Stomach smooth muscle (tissue), 2 donors: Measurements from ENCODE around the gene TMEM176B.

ENCODE experiments used
- H3K27ac ChIP-seq: one replicate; pipeline ENCODE4 v1.7.0; 2013; ENCODE audit warnings: mild to moderate bottlenecking, low read length, inconsistent platforms
- H3K27me3 ChIP-seq, 2 donors: one replicate each; pipeline ENCODE4 v1.7.0; 2013; ENCODE audit warnings: low read length in 2 of 2; ENCODE audit not compliant: insufficient read depth in 2 of 2, control insufficient read depth in 1 of 2
- H3K36me3 ChIP-seq, 2 donors: one replicate each; pipeline ENCODE4 v1.7.0; 2013; ENCODE audit warnings: low read length in 2 of 2; ENCODE audit not compliant: control insufficient read depth in 2 of 2, insufficient read depth in 2 of 2
- H3K4me1 ChIP-seq: one replicate; pipeline ENCODE4 v1.7.0; 2013; ENCODE audit warnings: low read length; ENCODE audit not compliant: control insufficient read depth, insufficient read depth
- H3K4me3 ChIP-seq, 2 donors: one replicate each; pipeline ENCODE4 v1.7.0; 2013; ENCODE audit warnings: low read length in 2 of 2
- H3K9ac ChIP-seq, 2 donors: one replicate each; pipeline ENCODE4 v1.7.0; 2013; ENCODE audit warnings: low read length in 2 of 2, mild to moderate bottlenecking in 1 of 2
- H3K9me3 ChIP-seq, 2 donors: one replicate each; pipeline ENCODE4 v1.7.0; 2013; ENCODE audit warnings: low read length in 2 of 2; ENCODE audit not compliant: control insufficient read depth in 2 of 2
- donor health status: healthy.
- donor health status: Pancreatic carcinoma.

TMEM176B gene

DNA sequence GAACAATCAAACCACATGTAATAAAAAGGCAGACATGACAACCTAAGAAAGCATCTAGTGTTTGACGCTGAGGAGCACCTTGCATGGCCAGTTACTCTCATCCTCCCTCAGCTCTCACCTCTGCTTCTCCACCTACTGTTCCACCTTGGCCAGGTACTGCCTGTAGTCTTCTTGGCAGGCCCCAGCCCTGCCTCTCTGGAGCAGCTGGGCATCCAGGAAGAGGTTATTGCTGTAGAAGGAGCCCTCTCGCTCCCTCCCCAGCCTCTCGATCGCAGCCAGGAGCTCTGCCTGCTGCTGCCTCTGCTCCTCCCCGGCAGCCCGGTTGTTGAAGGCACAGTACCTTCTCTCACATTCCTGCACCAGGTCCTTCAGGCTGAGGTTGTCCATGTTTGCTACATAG is 53.2 kb downstream of the TMEM176B start:
- Histone ChIP-seq H3K9ac (no peak overlapping the region), H3K4me1 (peaks cover 17% of the 10 kb centered on the region), H3K4me3 (no peak overlapping the region), H3K27ac (no peak overlapping the region), H3K9me3 (no peaks in the 10 kb centered on the region), H3K27me3 (no peaks in the 10 kb centered on the region), H3K36me3 (no peaks in the 10 kb centered on the region)

DNA sequence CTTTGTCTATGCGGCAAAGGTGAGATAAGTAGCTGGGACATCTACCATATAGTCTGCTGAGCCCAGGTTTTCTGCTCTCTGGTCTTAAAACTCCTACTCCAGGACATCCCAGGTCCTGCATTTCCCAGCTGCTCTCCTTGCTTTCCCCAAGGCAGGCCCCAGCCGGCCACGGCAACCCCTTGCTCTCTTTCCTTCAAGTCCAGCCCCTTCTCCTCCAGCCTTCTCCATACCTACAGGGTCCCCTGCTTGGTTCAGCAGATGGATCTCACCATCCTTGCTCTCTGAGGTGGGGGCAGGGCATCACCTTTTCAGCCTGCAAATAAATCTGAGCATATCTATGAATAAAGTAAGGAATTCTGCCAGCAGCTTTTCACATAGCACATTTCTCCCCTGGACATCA is 54.3 kb downstream of the TMEM176B start:
- H3K4me3 ChIP-seq: no peak overlapping the region
- H3K27ac ChIP-seq: no peak overlapping the region
- no peak overlapping the region for H3K9ac ChIP-seq
- H3K27me3 ChIP-seq: no peaks in the 10 kb centered on the region
- H3K36me3 ChIP-seq: no peaks in the 10 kb centered on the region
- H3K9me3 ChIP-seq: no peaks in the 10 kb centered on the region
- H3K4me1 ChIP-seq: peaks cover 17% of the 10 kb centered on the region

DNA sequence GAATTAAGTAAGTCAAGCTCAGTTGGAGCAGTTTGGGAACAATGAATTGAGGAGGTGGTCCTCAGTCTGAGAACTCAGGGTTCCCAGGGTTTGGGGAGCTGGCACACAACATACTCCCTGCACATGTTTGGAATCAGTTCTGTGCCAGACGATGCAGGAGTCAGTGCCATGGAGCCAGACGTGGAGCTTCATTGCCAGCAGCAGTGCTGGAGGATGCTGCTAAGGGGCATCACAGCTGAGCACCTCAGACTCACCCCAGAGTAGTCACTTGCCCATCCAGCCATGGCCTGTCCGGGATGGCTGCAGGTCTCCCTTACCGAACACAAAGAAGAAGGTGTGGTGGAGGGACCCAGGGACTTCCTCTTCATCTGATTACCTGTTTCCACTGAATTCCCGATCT is 55.1 kb downstream of the TMEM176B start:
- Histone ChIP-seq H3K4me3 (no peak overlapping the region), H3K36me3 (no peaks in the 10 kb centered on the region), H3K9ac (no peak overlapping the region), H3K9me3 (no peaks in the 10 kb centered on the region), H3K27me3 (no peaks in the 10 kb centered on the region), H3K4me1 (peaks cover 17% of the 10 kb centered on the region), H3K27ac (no peak overlapping the region)

DNA sequence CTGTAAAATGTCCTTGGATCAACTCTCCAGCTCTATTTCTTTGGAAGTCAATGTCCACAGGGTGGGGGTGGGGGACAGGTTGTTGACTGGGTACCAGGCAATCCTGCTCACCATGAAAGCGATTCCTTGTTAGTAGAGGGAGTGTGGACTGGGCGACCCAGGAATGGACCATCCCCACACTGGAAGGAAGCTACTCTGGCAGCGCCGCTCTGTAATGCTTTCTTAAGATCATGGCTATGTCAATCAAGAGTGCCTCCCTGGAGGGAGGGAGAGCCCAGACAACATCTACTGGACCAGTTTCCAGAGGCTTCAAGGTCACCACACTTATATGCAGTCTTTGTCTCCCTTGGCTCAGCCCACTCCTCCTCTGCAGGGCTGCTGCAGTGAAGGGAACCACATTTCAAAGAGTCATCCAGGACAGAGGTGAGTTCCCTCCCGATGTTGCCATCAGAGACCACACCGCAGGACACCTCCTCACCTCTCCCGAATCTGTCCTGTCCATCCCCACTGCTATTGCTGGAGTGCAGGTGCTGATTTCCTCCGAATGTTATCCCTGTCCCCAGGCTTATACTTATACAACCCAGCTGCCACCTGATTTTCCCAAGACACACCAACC is 56.0 kb downstream of the TMEM176B start:
- Histone ChIP-seq H3K9me3 (no peaks in the 10 kb centered on the region), H3K4me1 (peaks cover 17% of the 10 kb centered on the region), H3K27ac (no peak overlapping the region), H3K27me3 (no peaks in the 10 kb centered on the region), H3K36me3 (no peaks in the 10 kb centered on the region), H3K4me3 (no peak overlapping the region), H3K9ac (no peak overlapping the region)

DNA sequence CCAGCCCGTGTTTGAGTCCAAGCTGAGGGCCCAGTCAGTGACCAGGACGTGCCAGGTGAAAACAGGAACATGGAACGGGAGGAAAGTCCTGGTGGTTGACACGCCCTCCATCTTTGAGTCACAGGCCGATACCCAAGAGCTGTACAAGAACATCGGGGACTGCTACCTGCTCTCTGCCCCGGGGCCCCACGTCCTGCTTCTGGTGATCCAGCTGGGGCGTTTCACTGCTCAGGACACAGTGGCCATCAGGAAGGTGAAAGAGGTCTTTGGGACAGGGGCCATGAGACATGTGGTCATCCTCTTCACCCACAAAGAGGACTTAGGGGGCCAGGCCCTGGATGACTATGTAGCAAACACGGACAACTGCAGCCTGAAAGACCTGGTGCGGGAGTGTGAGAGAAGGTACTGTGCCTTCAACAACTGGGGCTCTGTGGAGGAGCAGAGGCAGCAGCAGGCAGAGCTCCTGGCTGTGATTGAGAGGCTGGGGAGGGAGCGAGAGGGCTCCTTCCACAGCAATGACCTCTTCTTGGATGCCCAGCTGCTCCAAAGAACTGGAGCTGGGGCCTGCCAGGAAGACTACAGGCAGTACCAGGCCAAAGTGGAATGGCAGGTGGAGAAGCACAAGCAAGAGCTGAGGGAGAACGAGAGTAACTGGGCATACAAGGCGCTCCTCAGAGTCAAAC is 57.7 kb downstream of the TMEM176B start:
- peaks cover 17% of the 10 kb centered on the region for H3K4me1 ChIP-seq
- H3K27me3 ChIP-seq: peaks cover 0 to 3% of the 10 kb centered on the region in 2 donors
- H3K36me3 ChIP-seq: no peaks in the 10 kb centered on the region
- no peak overlapping the region for H3K9ac ChIP-seq
- H3K4me3 ChIP-seq: no peak overlapping the region
- H3K9me3 ChIP-seq: no peaks in the 10 kb centered on the region
- H3K27ac ChIP-seq: no peak overlapping the region
